Measurements from ENCODE around the gene CEP41.
A peak's percentile ranks its signal among the peaks of the same experiment; 100 is the strongest.

Gene CEP41

DNA sequence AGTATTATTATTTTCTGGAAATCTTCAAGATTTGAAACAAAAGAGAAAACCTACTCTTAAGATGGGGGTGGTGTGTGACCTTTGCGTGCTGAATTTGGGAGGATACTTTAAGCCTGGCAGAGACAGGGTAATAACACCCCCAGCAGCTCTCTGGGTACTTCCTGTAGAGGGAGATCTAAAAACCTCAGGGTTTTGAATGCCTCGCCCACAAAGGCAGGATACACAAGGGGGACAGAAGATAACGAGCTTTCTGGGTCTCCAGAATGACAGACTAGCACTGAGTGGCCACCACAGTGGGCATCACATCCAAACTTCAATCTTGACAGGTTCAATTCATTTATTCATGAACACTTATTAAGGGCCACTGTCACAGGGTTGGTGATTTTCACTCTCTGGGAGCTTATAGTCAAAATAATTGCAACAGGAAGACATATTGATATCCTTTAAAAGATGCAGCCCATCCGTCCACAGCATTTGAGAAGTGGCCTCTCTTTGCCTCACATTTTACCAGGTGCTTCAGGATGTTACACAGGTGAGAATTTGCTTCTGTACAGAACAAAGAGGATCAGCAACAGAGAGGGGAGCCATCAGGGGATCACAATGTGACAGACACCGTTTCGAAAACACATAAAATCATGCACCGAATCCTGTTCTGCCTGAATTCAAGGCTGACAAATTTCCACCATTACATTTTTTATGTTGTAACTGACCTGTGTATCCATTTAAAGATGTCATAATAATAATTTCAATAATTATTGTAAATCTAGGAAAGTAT, 46.2 kb downstream of the CEP41 start:
- H3K4me3 Mint-ChIP-seq, result peak overlapping the region; percentile 66
- peaks cover 26% of the 10 kb centered on the region for H3K4me1 Mint-ChIP-seq (ENCODE audit: low read depth)
- no peaks in the 10 kb centered on the region for H3K9me3 Mint-ChIP-seq
- H3K27ac Mint-ChIP-seq, result peak overlapping the region; percentile 86
- H3K27me3 Mint-ChIP-seq, result no peaks in the 10 kb centered on the region
- H3K36me3 Mint-ChIP-seq (ENCODE audit: low read depth), result peaks cover 4% of the 10 kb centered on the region

- peaks cover 4% of the 10 kb centered on the region for H3K36me3 Mint-ChIP-seq (ENCODE audit: low read depth)
- peaks cover 26% of the 10 kb centered on the region for H3K4me1 Mint-ChIP-seq (ENCODE audit: low read depth)
- H3K9me3 Mint-ChIP-seq, result no peaks in the 10 kb centered on the region
- peak overlapping the region; percentile 86 for H3K27ac Mint-ChIP-seq
- H3K4me3 Mint-ChIP-seq, result peak overlapping the region; percentile 66
- no peaks in the 10 kb centered on the region for H3K27me3 Mint-ChIP-seq
Measured at GRCh38 chr7:130393841-130394411, 46.9 kb downstream of the CEP41 start.

GRCh38 chr7:130393101-130393561, 47.7 kb downstream of the CEP41 start:
- H3K36me3 Mint-ChIP-seq (ENCODE audit: low read depth), result peaks cover 4% of the 10 kb centered on the region
- H3K4me3 Mint-ChIP-seq, result no peak overlapping the region
- no peak overlapping the region for H3K27ac Mint-ChIP-seq
- H3K4me1 Mint-ChIP-seq (ENCODE audit: low read depth), result peaks cover 26% of the 10 kb centered on the region
- no peaks in the 10 kb centered on the region for H3K9me3 Mint-ChIP-seq
- no peaks in the 10 kb centered on the region for H3K27me3 Mint-ChIP-seq

GRCh38 chr7:130390486-130390885, 50.3 kb downstream of the CEP41 start:
- no peaks in the 10 kb centered on the region for H3K9me3 Mint-ChIP-seq
- peaks cover 26% of the 10 kb centered on the region for H3K4me1 Mint-ChIP-seq (ENCODE audit: low read depth)
- H3K27ac Mint-ChIP-seq, result no peak overlapping the region
- no peak overlapping the region for H3K4me3 Mint-ChIP-seq
- H3K27me3 Mint-ChIP-seq, result no peaks in the 10 kb centered on the region
- H3K36me3 Mint-ChIP-seq (ENCODE audit: low read depth), result no peaks in the 10 kb centered on the region

- H3K27ac Mint-ChIP-seq, result no peak overlapping the region
- peaks cover 10% of the 10 kb centered on the region for H3K4me1 Mint-ChIP-seq (ENCODE audit: low read depth)
- H3K9me3 Mint-ChIP-seq, result no peaks in the 10 kb centered on the region
- no peaks in the 10 kb centered on the region for H3K27me3 Mint-ChIP-seq
- H3K4me3 Mint-ChIP-seq, result no peak overlapping the region
- no peaks in the 10 kb centered on the region for H3K36me3 Mint-ChIP-seq (ENCODE audit: low read depth)
Measured at GRCh38 chr7:130388671-130389070, 52.1 kb downstream of the CEP41 start.

GRCh38 chr7:130387628-130388403, 53.0 kb downstream of the CEP41 start:
- no peaks in the 10 kb centered on the region for H3K27me3 Mint-ChIP-seq
- H3K4me3 Mint-ChIP-seq, result no peak overlapping the region
- no peaks in the 10 kb centered on the region for H3K36me3 Mint-ChIP-seq (ENCODE audit: low read depth)
- H3K4me1 Mint-ChIP-seq (ENCODE audit: low read depth), result peaks cover 1% of the 10 kb centered on the region
- H3K9me3 Mint-ChIP-seq, result no peaks in the 10 kb centered on the region
- H3K27ac Mint-ChIP-seq, result no peak overlapping the region

- Mint-ChIP-seq H3K36me3 (ENCODE audit: low read depth) (no peaks in the 10 kb centered on the region), H3K9me3 (no peaks in the 10 kb centered on the region)
Measured at GRCh38 chr7:130387306-130387627, 53.5 kb downstream of the CEP41 start.

GRCh38 chr7:130386876-130387275, 53.9 kb downstream of the CEP41 start:
- Mint-ChIP-seq H3K4me1 (ENCODE audit: low read depth) (no peaks in the 10 kb centered on the region), H3K36me3 (ENCODE audit: low read depth) (no peaks in the 10 kb centered on the region), H3K27me3 (no peaks in the 10 kb centered on the region)

More at GRCh38 chr7:130387306-130387627, 53.5 kb downstream of the CEP41 start:
- H3K27me3 Mint-ChIP-seq, result no peaks in the 10 kb centered on the region
- H3K4me3 Mint-ChIP-seq, result no peak overlapping the region
- H3K27ac Mint-ChIP-seq, result no peak overlapping the region
- no peaks in the 10 kb centered on the region for H3K4me1 Mint-ChIP-seq (ENCODE audit: low read depth)

DNA sequence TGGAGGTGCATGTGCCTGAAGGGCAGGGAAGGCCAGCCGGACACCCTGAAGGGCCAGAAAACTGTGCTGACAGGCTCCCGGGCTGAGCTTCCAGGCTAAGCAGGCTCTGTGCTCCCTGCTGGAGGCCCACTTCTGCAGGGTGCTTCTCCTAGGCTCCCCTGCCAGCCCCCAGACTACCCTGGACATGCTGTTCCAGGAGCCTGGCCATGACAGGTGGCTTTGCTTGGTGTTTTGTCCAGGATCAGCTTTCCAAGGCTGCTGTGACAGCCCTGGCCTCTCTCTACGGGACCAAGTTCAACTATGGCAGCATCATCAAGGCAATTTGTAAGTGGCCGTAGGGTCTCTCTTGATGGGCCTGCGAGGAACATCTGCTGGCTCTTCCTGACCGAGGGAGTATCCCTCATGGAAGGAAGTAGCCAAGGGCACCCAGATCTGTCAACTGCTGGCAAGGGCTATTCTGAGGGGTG, 55.2 kb downstream of the CEP41 start:
- no peak overlapping the region for H3K27ac Mint-ChIP-seq
- H3K27me3 Mint-ChIP-seq, result no peaks in the 10 kb centered on the region
- no peaks in the 10 kb centered on the region for H3K9me3 Mint-ChIP-seq
- no peak overlapping the region for H3K4me3 Mint-ChIP-seq
- no peaks in the 10 kb centered on the region for H3K4me1 Mint-ChIP-seq (ENCODE audit: low read depth)
- no peaks in the 10 kb centered on the region for H3K36me3 Mint-ChIP-seq (ENCODE audit: low read depth)

More at GRCh38 chr7:130386876-130387275, 53.9 kb downstream of the CEP41 start:
- H3K4me3 Mint-ChIP-seq, result no peak overlapping the region
- H3K9me3 Mint-ChIP-seq, result no peaks in the 10 kb centered on the region
- H3K27ac Mint-ChIP-seq, result no peak overlapping the region

DNA sequence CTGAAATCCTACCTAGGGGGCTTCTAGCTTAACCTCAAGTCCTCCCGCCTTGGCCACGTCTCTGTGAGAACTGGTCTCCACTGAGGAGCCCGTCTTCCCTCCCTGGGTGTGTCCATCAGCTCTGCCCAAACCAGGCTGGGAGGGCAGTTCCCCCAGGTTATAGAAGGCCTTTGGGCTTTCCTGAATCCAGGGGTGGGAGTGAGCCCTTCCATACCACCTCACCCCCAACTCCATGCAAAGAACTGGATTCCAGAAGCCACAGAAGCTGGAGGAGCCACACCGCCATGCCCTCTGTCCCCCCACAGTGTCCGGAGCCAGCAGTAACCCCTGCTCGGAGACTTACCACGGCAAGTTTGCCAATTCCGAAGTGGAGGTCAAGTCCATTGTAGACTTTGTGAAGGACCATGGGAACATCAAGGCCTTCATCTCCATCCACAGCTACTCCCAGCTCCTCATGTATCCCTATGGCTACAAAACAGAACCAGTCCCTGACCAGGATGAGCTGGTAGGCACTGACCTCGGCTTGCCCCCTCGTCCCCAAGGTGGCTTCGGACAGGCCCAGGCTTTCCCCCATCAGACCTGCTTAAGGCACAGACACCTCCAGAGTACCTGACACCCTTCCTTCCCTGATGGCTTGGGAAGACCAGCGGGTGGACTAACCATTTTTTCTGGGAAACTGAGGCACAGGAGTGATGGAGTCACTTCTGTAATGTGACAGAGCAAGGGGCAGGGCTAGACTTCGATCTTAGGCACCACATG, 55.8 kb downstream of the CEP41 start:
- Mint-ChIP-seq H3K27ac (no peak overlapping the region), H3K4me1 (ENCODE audit: low read depth) (no peaks in the 10 kb centered on the region), H3K36me3 (ENCODE audit: low read depth) (no peaks in the 10 kb centered on the region), H3K4me3 (no peak overlapping the region), H3K9me3 (no peaks in the 10 kb centered on the region), H3K27me3 (no peaks in the 10 kb centered on the region)

GRCh38 chr7:130384371-130384801, 56.4 kb downstream of the CEP41 start:
- H3K4me1 Mint-ChIP-seq (ENCODE audit: low read depth), result no peaks in the 10 kb centered on the region
- H3K9me3 Mint-ChIP-seq, result no peaks in the 10 kb centered on the region
- no peaks in the 10 kb centered on the region for H3K27me3 Mint-ChIP-seq
- no peak overlapping the region for H3K27ac Mint-ChIP-seq
- no peak overlapping the region for H3K4me3 Mint-ChIP-seq
- H3K36me3 Mint-ChIP-seq (ENCODE audit: low read depth), result no peaks in the 10 kb centered on the region

DNA sequence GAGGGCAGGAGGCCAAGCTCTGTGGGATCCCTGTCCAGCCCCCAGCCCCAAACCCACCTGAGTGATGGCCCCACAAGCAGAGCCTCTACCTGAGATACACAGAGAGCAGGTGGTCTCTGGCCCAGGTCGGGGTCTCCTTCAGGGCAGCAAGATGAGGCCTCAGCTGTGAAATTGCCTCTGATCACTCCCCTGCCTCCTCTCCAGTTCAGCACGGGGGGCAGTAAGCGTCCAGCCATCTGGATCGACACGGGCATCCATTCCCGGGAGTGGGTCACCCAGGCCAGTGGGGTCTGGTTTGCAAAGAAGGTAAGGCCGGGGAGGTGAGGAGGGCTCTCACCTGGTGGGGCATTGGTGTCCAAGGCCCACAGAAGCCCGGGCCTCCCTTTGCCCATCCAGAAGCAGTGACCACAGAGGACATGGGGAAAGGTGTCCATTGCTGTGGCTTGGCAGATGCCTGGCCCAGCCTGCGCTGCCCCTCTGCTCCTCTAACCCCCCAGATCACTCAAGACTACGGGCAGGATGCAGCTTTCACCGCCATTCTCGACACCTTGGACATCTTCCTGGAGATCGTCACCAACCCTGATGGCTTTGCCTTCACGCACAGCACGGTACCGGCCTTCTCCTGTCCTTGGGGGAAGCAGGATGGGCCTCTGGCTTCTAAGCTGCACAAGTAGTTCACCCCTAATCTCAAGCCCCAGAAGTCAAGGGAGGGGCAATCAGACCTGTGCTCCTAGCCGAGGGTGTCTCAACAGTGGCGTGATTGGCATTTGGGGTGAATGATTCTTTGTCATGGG, 57.4 kb downstream of the CEP41 start:
- H3K36me3 Mint-ChIP-seq (ENCODE audit: low read depth), result no peaks in the 10 kb centered on the region
- no peaks in the 10 kb centered on the region for H3K9me3 Mint-ChIP-seq
- H3K27me3 Mint-ChIP-seq, result no peaks in the 10 kb centered on the region
- H3K4me3 Mint-ChIP-seq, result no peak overlapping the region
- H3K4me1 Mint-ChIP-seq (ENCODE audit: low read depth), result no peaks in the 10 kb centered on the region
- no peak overlapping the region for H3K27ac Mint-ChIP-seq

DNA sequence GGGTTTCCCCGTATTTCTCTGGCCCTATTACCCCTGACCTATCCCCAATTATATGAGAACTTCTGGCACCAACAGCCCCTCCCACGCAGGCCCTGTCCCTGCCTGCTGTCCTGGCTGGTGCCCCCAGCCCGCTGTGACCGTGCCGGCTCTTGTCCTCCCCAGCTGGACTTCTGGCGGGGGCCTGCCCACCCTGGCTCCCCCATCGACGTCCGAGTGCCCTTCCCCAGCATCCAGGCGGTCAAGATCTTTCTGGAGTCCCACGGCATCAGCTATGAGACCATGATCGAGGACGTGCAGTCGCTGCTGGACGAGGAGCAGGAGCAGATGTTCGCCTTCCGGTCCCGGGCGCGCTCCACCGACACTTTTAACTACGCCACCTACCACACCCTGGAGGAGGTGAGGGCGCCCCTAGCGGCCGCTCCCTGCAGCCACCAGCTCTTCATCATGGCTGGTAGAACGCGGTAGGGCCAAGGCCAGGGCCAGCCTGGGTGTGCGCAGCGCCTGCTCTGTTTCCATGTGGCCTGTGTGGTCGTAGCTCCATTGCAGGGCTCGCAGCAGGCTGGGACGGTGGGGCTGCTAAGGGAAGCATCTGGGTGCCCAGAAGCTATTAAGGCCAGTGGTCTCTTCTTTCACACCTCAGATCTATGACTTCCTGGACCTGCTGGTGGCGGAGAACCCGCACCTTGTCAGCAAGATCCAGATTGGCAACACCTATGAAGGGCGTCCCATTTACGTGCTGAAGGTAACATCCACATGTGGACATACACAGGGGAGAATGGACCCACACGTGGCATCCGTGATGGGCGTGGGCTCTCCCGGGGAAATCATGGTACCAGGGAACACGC, 59.1 kb downstream of the CEP41 start:
- Mint-ChIP-seq H3K4me1 (ENCODE audit: low read depth) (no peaks in the 10 kb centered on the region), H3K36me3 (ENCODE audit: low read depth) (no peaks in the 10 kb centered on the region), H3K27ac (no peak overlapping the region)

More for the DNA sequence above, 59.1 kb downstream of the CEP41 start:
- Mint-ChIP-seq H3K9me3 (peaks cover under 1% of the 10 kb centered on the region), H3K4me3 (no peak overlapping the region), H3K27me3 (no peaks in the 10 kb centered on the region)
